OCI-M1 (cell line): ENCODE data around the gene PXK.
"Not testable (repeated sequence)": the region's sequence is repeated elsewhere in the genome, so short reads cannot be mapped to it uniquely, and the experiment has no call there.

Experiments used
- DNase-seq: peaks from one replicate; lab custom pipeline; 2025; lab: John Stamatoyannopoulos, UW

PXK gene

GRCh38 chr3:58332575-58333188 is at the start of gene PXK:
PXK (plus strand) TSS chr3:58332892; CDS start chr3:58332989, 97 bp downstream.
- peak; percentile 82 for DNase-seq

GRCh38 chr3:58285334-58285733 is 47.4 kb upstream of the PXK start:
- DNase-seq: no peak

GRCh38 chr3:58287354-58287753 is 45.3 kb upstream of the PXK start:
- no peak for DNase-seq

- no peak for DNase-seq
These were observed 44.5 kb upstream of the PXK start for GRCh38 chr3:58288011-58288728.

GRCh38 chr3:58288964-58289613 is 43.6 kb upstream of the PXK start:
- not testable (repeated sequence) for DNase-seq

- DNase-seq: not testable (repeated sequence)
These were observed 42.2 kb upstream of the PXK start for GRCh38 chr3:58290446-58290845.

GRCh38 chr3:58291671-58292338 is 40.9 kb upstream of the PXK start:
- DNase-seq: no peak

GRCh38 chr3:58292866-58293265 is 39.8 kb upstream of the PXK start:
- no peak for DNase-seq

GRCh38 chr3:58293516-58293915 is 39.2 kb upstream of the PXK start:
- no peak for DNase-seq

GRCh38 chr3:58296269-58296668 is 36.4 kb upstream of the PXK start:
- DNase-seq: no peak

- no peak for DNase-seq
These were observed 35.8 kb upstream of the PXK start for GRCh38 chr3:58296843-58297242.

GRCh38 chr3:58298190-58298589 is 34.5 kb upstream of the PXK start:
- DNase-seq: no peak

GRCh38 chr3:58299075-58299474 is 33.6 kb upstream of the PXK start:
- no peak for DNase-seq

GRCh38 chr3:58299839-58300516 is 32.7 kb upstream of the PXK start:
- DNase-seq: peak; percentile 23

GRCh38 chr3:58305882-58306711 is 26.6 kb upstream of the PXK start, which contains the start of the genes HTD2 and RPP14:
HTD2 (plus strand) TSS chr3:58306520; CDS start chr3:58317614, 11,094 bp downstream.
RPP14 (plus strand) TSS chr3:58306245; CDS start chr3:58310330, 4,085 bp downstream.
- DNase-seq: peak; percentile 99

GRCh38 chr3:58307639-58308215 is 25.0 kb upstream of the PXK start:
- peak; percentile 61 for DNase-seq

GRCh38 chr3:58308728-58309127 is 24.0 kb upstream of the PXK start:
- no peak for DNase-seq

GRCh38 chr3:58317811-58318210 is 14.9 kb upstream of the PXK start:
- no peak for DNase-seq

GRCh38 chr3:58321791-58322190 is 10.9 kb upstream of the PXK start:
- DNase-seq: no peak

GRCh38 chr3:58322793-58323192 is 9.9 kb upstream of the PXK start:
- DNase-seq: no peak
